GM12878 (cell line): ENCODE results near the gene TFF1. TPM values are rescaled to one million over a fixed set of nuclear protein-coding genes. Genes with fewer than 3 reads are reported as not detected.

ENCODE experiments used
- ATAC-seq: fragments of 200-7000 bp; cut with Tn5 transposase; 3 replicates; pipeline ENCODE4 v1.9.1; 2020; ENCODE audit warnings: mild to moderate bottlenecking, moderate library complexity
- BruUV-seq: library from RNA; stranded (reverse); fragments of 400-500 nt; replicated peaks from 2 replicates; lab custom pipeline; 2021; lab: Mats Ljungman, UMichigan
- CTCF ChIA-PET: fragments of 300-600 bp; sonication (Branson Sonifier 250); formaldehyde crosslinking; extraction: SDS; loops from one replicate; lab custom pipeline; 2021; ENCODE audit warnings: inconsistent platforms; lab: Yijun Ruan, JAX
- POLR2A ChIA-PET: fragments of 350-600 bp; formaldehyde crosslinking; extraction: SDS; loops from one replicate; lab custom pipeline; 2021; ENCODE audit warnings: inconsistent platforms; lab: Charles Lee
- RAD21 ChIA-PET: fragments of 300-600 bp; sonication (Branson Sonifier 250); formaldehyde crosslinking; loops from one replicate; lab custom pipeline; 2023; ENCODE audit warnings: antibody characterized with exemption; ENCODE audit not compliant: unreplicated experiment; lab: Charles Lee
- SMC1A ChIA-PET: fragments of 300-600 bp; sonication (Branson Sonifier 250); formaldehyde crosslinking; loops from one replicate; lab custom pipeline; 2023; ENCODE audit not compliant: unreplicated experiment, uncharacterized antibody; lab: Charles Lee
- DNase-seq: peaks from one replicate; pipeline ENCODE4 v3.0.0-alpha.2; 2011; ENCODE audit warnings: low read depth, low spot score
- FAIRE-seq: peaks from 3 replicates; lab custom pipeline; 2011; peaks lifted over from hg19 to GRCh38; lab: Jason Lieb, UNC
- H2AFZ ChIP-seq: 2 replicates; pipeline ENCODE4 v1.6.0; 2011; ENCODE audit warnings: low read depth, low read length, control low read depth; ENCODE audit not compliant: control insufficient read depth
- H3K27ac ChIP-seq: 2 replicates; pipeline ENCODE4 v1.5.1; 2011; ENCODE audit warnings: control low read depth; ENCODE audit not compliant: control insufficient read depth, insufficient read depth
- H3K27me3 ChIP-seq, 2 experiments: replicated peaks in 1 of 2; 2 replicates each; pipeline versions ENCODE4 v1.6.0 to v1.6.1; 2011; ENCODE audit warnings: low read length in 1 of 2; ENCODE audit not compliant: control insufficient read depth in 2 of 2, insufficient read depth in 2 of 2
- H3K36me3 ChIP-seq, 2 experiments: 2 replicates each; pipeline ENCODE4 v1.5.1; 2011; ENCODE audit warnings: low read length in 1 of 2; ENCODE audit not compliant: control insufficient read depth in 2 of 2, insufficient read depth in 2 of 2
- H3K4me1 ChIP-seq: 2 replicates; pipeline ENCODE4 v1.6.1; 2011; ENCODE audit warnings: mild to moderate bottlenecking, low read length, moderate library complexity, mixed read lengths; ENCODE audit not compliant: control insufficient read depth, insufficient read depth
- H3K4me2 ChIP-seq: 2 replicates; pipeline ENCODE4 v1.6.0; 2011; ENCODE audit warnings: control low read depth; ENCODE audit not compliant: control insufficient read depth, insufficient read depth
- H3K4me3 ChIP-seq: fragments of 200-600 bp; sonication (generic); 2 replicates; pipeline ENCODE4 v1.5.1; 2016
- H3K79me2 ChIP-seq: 2 replicates; pipeline ENCODE4 v1.6.0; 2011; ENCODE audit warnings: low read length; ENCODE audit not compliant: control insufficient read depth, insufficient read depth
- H3K9ac ChIP-seq: 2 replicates; pipeline ENCODE4 v1.8.0; 2011; ENCODE audit warnings: low read length, control low read depth, mixed read lengths; ENCODE audit not compliant: control insufficient read depth, insufficient read depth
- H3K9me3 ChIP-seq: replicated peaks from 3 replicates; pipeline ENCODE4 v1.5.1; 2011; ENCODE audit warnings: mild to moderate bottlenecking, low read length; ENCODE audit not compliant: control insufficient read depth, insufficient read depth
- H4K20me1 ChIP-seq: 2 replicates; pipeline ENCODE4 v1.6.0; 2011; ENCODE audit not compliant: control insufficient read depth, insufficient read depth
- ASH2L ChIP-seq: fragments of 300-600, 200-600 bp; sonication (generic); IDR thresholded peaks from 2 replicates; pipeline ENCODE4 v1.6.1; 2017; ENCODE audit warnings: low read depth, mild to moderate bottlenecking, borderline replicate concordance
- BACH1 ChIP-seq: fragments of 450-650 bp; IDR thresholded peaks from 2 replicates; pipeline ENCODE4 v1.6.1; 2017; ENCODE audit warnings: mild to moderate bottlenecking, borderline replicate concordance
- CHD4 ChIP-seq: fragments of 200-600 bp; sonication (generic); IDR thresholded peaks from 2 replicates; pipeline ENCODE4 v1.6.1; 2016; ENCODE audit warnings: mild to moderate bottlenecking
- CREB1 ChIP-seq: IDR thresholded peaks from 2 replicates; pipeline ENCODE4 v1.6.1; 2012; ENCODE audit warnings: low read depth, mild to moderate bottlenecking, inconsistent platforms
- HDAC2 ChIP-seq: fragments of 200-600 bp; sonication (generic); IDR thresholded peaks from 2 replicates; pipeline ENCODE4 v1.6.1; 2017
- KAT2A ChIP-seq: conservative IDR thresholded peaks from 2 replicates; pipeline ENCODE4 v1.6.1; 2011; ENCODE audit warnings: low read depth, low read length; ENCODE audit not compliant: control insufficient read depth
- MTA2 ChIP-seq: fragments of 450-650 bp; IDR thresholded peaks from 2 replicates; pipeline ENCODE4 v1.6.1; 2016; ENCODE audit warnings: low read depth, mild to moderate bottlenecking, moderate library complexity
- MYC ChIP-seq: IDR thresholded peaks from 2 replicates; pipeline ENCODE4 v1.6.1; 2011; ENCODE audit warnings: mild to moderate bottlenecking, low read length, moderate library complexity, inconsistent platforms; ENCODE audit not compliant: insufficient read depth, insufficient replicate concordance, insufficient read length, severe bottlenecking
- NFYB ChIP-seq: IDR thresholded peaks from 2 replicates; pipeline ENCODE4 v1.6.1; 2011; ENCODE audit warnings: low read depth, mild to moderate bottlenecking, low read length, improper control_type of control experiment, moderate library complexity; ENCODE audit not compliant: insufficient read depth
- NR2C1 ChIP-seq: fragments of 450-650 bp; IDR thresholded peaks from 2 replicates; pipeline ENCODE4 v1.6.1; 2017; ENCODE audit warnings: antibody characterized with exemption, mild to moderate bottlenecking, moderate library complexity
- NR2C2 ChIP-seq: IDR thresholded peaks from 2 replicates; pipeline ENCODE4 v1.6.1; 2011; ENCODE audit warnings: borderline replicate concordance, low read depth; ENCODE audit not compliant: control insufficient read depth, insufficient read length
- SRF ChIP-seq, 2 experiments: IDR thresholded peaks; 2 replicates each; pipeline ENCODE4 v1.6.1; 2011; ENCODE audit warnings: low read depth in 2 of 2, low read length in 2 of 2, mild to moderate bottlenecking in 1 of 2, moderate library complexity in 1 of 2
- STAT1 ChIP-seq: fragments of 450-650 bp; conservative IDR thresholded peaks from 2 replicates; pipeline ENCODE4 v1.6.1; 2014; ENCODE audit warnings: antibody characterized with exemption, mild to moderate bottlenecking
- YY1 ChIP-seq: IDR thresholded peaks from 2 replicates; pipeline ENCODE4 v1.6.1; 2011; ENCODE audit warnings: low read depth, mild to moderate bottlenecking, low read length
- ZBED1 ChIP-seq: IDR thresholded peaks from 2 replicates; pipeline ENCODE4 v1.6.1; 2016; ENCODE audit warnings: borderline replicate concordance
- ZNF217 ChIP-seq: fragments of 450-650 bp; IDR thresholded peaks from 2 replicates; pipeline ENCODE4 v1.6.1; 2017; ENCODE audit warnings: antibody characterized with exemption, mild to moderate bottlenecking
- WGBS: methylation state at CpG from one replicate; pipeline ENCODE4 v1.1.6; 2016; ENCODE audit warnings: low lambda C conversion rate; ENCODE audit not compliant: insufficient replicate concordance, insufficient coverage; ENCODE audit errors: missing lambda C conversion rate; 5-methylcytosine and 5-hydroxymethylcytosine counted together
- in situ Hi-C: fragments of 300-500 bp; cut with MboI; formaldehyde crosslinking; loops from 9 replicates; pipeline ENCODE4 v1.14.3; 2018; ENCODE audit warnings: mixed read lengths
- intact Hi-C: fragments of 100-400 bp; cut with micrococcal nuclease; formaldehyde crosslinking; loops from one replicate; pipeline ENCODE4 v1.14.2; 2022; ENCODE audit not compliant: unreplicated experiment
- polyA plus RNA-seq, 11 experiments: library from polyadenylated mRNA; depleted of rRNA in 4 of 11; unstranded in 6 of 11; stranded (reverse) in 5 of 11; fragments of >200 nt; fragmentation: Nextera tagmentation in 4 of 11; fragmentation: Illumina TruSeq in 1 of 11; extraction: Ambion mirVana in 4 of 11; extraction: Trizol in 1 of 11; gene quantifications; 1 replicate in 1 of 11; 2 replicates in 10 of 11; pipeline versions ENCODE4 v1.2.1 to v1.2.3, GENCODE V29; 2011 to 2016; ENCODE audit warnings: inconsistent platforms in 2 of 11, missing spikeins in 2 of 11, low read depth in 1 of 11
- total RNA-seq, 4 experiments: library from RNA; depleted of rRNA in 3 of 4; stranded (reverse); fragments of >200 nt in 3 of 4; fragmentation: Illumina TruSeq in 1 of 4; extraction: Trizol in 1 of 4; gene quantifications; 2 replicates each; pipeline versions ENCODE4 v1.2.1 to v1.2.3, GENCODE V29; 2013 to 2021
- TF ChIP-seq, protein P1 (sequence below): fragments of 450-650 bp; formaldehyde crosslinking; IDR thresholded peaks from 2 replicates; pipeline ENCODE4 v1.4.0; 2020; ENCODE audit warnings: mild to moderate bottlenecking, moderate library complexity
- TF ChIP-seq, protein P2 (sequence below): fragments of 450-650 bp; formaldehyde crosslinking; IDR thresholded peaks from 2 replicates; pipeline ENCODE4 v1.4.0; 2022; ENCODE audit warnings: mild to moderate bottlenecking, moderate library complexity

The TFF1 gene
- total and polyA plus RNA-seq, 10 of the 15 experiments (the other 5 are each of a cell fraction or from before 2014, with no cell fraction given), result 0.13 TPM; not detected in 9

DNA sequence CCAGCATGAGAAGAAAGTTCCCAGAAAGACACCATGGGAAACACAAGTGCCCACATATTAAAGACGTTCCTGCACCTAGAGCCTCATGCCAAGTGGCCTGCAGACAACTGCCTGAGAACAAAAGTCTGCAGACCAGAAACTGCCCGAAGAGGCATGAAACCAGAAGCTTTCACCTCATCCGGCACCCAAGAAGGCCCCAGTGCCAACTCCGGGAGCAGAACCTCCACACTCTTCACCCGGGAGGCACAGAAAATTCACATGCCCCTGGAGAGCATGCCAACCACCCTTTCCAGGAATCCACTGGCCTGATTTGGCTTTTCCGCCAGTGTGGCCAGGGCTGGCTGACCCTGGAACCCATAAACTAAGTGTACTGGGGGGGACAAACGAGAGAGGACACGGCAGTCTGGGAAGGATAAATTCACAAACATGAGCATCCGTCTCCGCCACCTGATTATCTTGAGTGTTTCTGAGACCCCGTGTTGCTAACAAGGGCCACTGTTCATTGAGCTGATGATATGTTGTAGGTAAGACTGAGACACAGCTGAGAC is 22.3 kb downstream of the TFF1 start (continued):
- no peak for TF ChIP-seq MYC
- no peak for TF ChIP-seq ZNF217
- TF ChIP-seq KAT2A, result no peak
- TF ChIP-seq NR2C1, result no peak
- TF ChIP-seq MTA2, result no peak
- TF ChIP-seq, all 136 proteins: peak for 0

DNA sequence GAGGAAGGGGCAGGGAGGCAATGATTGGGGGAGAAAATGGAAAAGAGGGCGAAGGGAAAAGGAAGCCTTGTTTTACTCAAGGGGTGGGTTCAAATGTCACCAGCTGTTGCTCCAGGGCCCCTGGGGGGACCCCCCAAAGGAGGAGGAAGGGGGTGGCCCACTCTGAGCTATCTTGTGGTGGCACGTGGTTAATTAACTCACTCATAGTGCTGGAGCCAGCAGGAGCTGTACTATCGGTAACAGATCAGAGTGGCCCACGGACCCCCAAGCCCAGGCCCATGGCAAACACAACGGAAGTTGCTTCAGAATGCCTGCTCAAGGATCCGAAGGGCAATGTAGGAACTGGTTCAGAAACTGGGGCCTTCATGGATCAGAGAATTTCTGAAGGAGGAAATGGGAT is 22.8 kb downstream of the TFF1 start:
- ChIA-PET RAD21 (no interaction called here), POLR2A (no interaction called here), CTCF (no interaction called here), SMC1A (interaction anchor here (1.1 to 1.3 kb wide), 2 partner anchors 13 to 78 kb away, joined by 3 to 5 read pairs; no protein-coding TSS in a partner anchor)
- H3K27ac ChIP-seq, result no peak overlapping the region
- H3K36me3 ChIP-seq, result no peaks in the 10 kb centered on the region
- H3K4me1 ChIP-seq, result peaks cover 8% of the 10 kb centered on the region
- 45% methylated on average over 6 of the region's 6 CpGs for WGBS
- DNase-seq (no peak), ATAC-seq (no peak), FAIRE-seq (no peak)
- H3K27me3 ChIP-seq, result no peaks in the 10 kb centered on the region
- H3K79me2 ChIP-seq, result no peaks in the 10 kb centered on the region
- H3K9me3 ChIP-seq, result no peaks in the 10 kb centered on the region
- in situ Hi-C loops (no loop called here), intact Hi-C loops (no loop called here)
- H3K4me2 ChIP-seq, result no peak overlapping the region
- no peak overlapping the region for H3K4me3 ChIP-seq
- BruUV-seq, result no TSS peak
- H4K20me1 ChIP-seq, result no peaks in the 10 kb centered on the region
- no peak overlapping the region for H2AFZ ChIP-seq
- H3K9ac ChIP-seq, result no peak overlapping the region
- TF ChIP-seq, protein P1, sequence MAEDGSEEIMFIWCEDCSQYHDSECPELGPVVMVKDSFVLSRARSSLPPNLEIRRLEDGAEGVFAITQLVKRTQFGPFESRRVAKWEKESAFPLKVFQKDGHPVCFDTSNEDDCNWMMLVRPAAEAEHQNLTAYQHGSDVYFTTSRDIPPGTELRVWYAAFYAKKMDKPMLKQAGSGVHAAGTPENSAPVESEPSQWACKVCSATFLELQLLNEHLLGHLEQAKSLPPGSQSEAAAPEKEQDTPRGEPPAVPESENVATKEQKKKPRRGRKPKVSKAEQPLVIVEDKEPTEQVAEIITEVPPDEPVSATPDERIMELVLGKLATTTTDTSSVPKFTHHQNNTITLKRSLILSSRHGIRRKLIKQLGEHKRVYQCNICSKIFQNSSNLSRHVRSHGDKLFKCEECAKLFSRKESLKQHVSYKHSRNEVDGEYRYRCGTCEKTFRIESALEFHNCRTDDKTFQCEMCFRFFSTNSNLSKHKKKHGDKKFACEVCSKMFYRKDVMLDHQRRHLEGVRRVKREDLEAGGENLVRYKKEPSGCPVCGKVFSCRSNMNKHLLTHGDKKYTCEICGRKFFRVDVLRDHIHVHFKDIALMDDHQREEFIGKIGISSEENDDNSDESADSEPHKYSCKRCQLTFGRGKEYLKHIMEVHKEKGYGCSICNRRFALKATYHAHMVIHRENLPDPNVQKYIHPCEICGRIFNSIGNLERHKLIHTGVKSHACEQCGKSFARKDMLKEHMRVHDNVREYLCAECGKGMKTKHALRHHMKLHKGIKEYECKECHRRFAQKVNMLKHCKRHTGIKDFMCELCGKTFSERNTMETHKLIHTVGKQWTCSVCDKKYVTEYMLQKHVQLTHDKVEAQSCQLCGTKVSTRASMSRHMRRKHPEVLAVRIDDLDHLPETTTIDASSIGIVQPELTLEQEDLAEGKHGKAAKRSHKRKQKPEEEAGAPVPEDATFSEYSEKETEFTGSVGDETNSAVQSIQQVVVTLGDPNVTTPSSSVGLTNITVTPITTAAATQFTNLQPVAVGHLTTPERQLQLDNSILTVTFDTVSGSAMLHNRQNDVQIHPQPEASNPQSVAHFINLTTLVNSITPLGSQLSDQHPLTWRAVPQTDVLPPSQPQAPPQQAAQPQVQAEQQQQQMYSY (CRISPR knock-in tag), result no peak
- TF ChIP-seq KAT2A (no peak), ASH2L (no peak), NFYB (no peak), SRF (IDR thresholded peaks at IDR 0.05; ENCODE audit: low read depth in 2 of 2, low read length in 2 of 2) (no peak), HDAC2 (no peak), CREB1 (no peak), YY1 (no peak), NR2C2 (no peak), STAT1 (no peak), CHD4 (no peak), ZBED1 (no peak), BACH1 (no peak)
- TF ChIP-seq, protein P2, sequence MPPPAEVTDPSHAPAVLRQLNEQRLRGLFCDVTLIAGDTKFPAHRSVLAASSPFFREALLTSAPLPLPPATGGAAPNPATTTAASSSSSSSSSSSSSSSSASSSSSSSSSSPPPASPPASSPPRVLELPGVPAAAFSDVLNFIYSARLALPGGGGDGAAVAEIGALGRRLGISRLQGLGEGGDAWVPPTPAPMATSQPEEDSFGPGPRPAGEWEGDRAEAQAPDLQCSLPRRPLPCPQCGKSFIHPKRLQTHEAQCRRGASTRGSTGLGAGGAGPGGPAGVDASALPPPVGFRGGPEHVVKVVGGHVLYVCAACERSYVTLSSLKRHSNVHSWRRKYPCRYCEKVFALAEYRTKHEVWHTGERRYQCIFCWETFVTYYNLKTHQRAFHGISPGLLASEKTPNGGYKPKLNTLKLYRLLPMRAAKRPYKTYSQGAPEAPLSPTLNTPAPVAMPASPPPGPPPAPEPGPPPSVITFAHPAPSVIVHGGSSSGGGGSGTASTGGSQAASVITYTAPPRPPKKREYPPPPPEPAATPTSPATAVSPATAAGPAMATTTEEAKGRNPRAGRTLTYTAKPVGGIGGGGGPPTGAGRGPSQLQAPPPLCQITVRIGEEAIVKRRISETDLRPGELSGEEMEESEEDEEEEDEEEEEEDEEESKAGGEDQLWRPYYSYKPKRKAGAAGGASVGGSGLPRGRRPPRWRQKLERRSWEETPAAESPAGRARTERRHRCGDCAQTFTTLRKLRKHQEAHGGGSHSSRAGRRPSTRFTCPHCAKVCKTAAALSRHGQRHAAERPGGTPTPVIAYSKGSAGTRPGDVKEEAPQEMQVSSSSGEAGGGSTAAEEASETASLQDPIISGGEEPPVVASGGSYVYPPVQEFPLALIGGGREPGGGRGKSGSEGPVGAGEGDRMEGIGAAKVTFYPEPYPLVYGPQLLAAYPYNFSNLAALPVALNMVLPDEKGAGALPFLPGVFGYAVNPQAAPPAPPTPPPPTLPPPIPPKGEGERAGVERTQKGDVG (CRISPR knock-in tag), result no peak
